GM21619 (cell line): ENCODE results near the gene IMPG2.

Experiments
- ATAC-seq: cut with Tn5 transposase; IDR thresholded peaks from one replicate; pipeline ENCODE4 v1.9.1; 2021; ENCODE audit not compliant: unreplicated experiment

Gene IMPG2

GRCh38 chr3:101243285-101244211 is 76.8 kb downstream of the IMPG2 start:
- ATAC-seq, result no peak

DNA sequence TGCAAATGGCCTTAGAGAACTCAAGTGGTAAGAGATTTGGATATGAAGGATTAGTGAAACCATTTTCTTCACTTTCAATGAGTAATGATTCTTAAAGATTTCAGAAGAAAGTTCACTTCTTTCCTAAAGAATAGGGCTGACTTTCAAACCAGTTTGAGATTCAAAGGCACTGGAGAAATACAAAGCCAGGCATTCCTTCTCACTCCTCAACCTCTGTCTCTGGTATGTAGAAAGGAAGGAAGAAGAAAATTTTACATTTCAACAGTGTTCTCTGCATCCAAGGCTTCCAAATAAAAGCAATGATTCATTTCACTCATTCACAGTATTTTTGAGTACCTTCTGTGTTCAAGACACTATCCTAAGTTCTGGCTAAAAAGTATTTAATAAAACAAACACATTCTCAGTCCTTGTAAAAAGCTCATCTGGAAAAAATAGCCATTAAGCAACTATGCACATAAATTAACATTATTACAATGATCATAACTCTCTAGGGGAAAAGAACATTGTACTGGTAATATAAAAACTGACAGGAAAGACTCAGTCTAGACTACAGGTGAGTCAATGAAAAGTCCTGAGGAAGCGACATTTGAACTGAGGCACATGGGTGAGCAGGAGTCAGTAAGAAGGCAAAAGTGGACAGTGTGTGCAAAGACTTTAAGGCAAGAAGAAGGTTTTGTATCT is 79.5 kb downstream of the IMPG2 start:
- ATAC-seq, result no peak

- no peak for ATAC-seq
These were observed 85.3 kb downstream of the IMPG2 start for GRCh38 chr3:101235048-101235447.

GRCh38 chr3:101230618-101231017 is 89.8 kb downstream of the IMPG2 start:
- no peak for ATAC-seq

- no peak for ATAC-seq
These were observed 90.7 kb downstream of the IMPG2 start for GRCh38 chr3:101229681-101230080.

- ATAC-seq, result no peak
These were observed 91.9 kb downstream of the IMPG2 start for GRCh38 chr3:101228441-101228840.

DNA sequence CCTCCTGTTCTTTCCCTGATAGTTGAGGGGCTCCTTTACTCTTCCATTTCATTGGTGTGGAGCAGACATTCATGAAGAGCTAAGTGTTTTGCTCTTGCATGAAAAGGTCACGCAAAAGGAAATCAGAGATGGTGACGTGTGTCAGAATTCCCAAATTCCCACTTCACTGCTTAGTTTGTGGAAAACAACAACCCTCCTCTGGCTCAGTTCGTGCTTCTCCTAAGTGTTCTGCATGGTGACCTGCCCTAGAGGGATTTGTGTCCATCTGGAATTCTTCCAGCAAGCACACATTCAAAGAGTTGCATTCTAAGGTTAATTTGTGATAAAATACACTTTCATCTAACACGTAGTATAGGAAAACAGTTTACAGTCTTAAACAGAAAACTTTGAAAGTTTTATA is 95.6 kb downstream of the IMPG2 start:
- ATAC-seq, result no peak

DNA sequence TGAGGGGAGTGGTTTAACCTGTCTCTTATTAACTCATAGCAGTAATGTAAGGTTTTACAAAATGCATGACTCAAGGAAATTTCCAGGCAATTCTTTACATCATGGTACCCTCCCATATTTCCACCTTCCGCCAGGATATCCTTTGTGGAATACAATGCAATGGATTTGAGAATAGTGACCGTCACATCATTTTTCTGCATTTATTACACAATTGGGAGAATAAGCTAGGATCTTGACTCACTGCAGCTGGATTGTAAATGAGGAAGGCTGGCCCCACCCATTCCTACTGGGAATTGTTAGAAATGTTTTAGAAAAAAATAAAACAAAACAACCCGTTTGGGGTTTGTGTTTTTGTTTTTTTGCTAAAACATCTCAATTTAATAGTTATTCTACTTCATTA is 97.4 kb downstream of the IMPG2 start:
- no peak for ATAC-seq

GRCh38 chr3:101219842-101220560 is 100.4 kb downstream of the IMPG2 start:
- no peak for ATAC-seq

- no peak for ATAC-seq
These were observed 102.7 kb downstream of the IMPG2 start for GRCh38 chr3:101217472-101218245.

DNA sequence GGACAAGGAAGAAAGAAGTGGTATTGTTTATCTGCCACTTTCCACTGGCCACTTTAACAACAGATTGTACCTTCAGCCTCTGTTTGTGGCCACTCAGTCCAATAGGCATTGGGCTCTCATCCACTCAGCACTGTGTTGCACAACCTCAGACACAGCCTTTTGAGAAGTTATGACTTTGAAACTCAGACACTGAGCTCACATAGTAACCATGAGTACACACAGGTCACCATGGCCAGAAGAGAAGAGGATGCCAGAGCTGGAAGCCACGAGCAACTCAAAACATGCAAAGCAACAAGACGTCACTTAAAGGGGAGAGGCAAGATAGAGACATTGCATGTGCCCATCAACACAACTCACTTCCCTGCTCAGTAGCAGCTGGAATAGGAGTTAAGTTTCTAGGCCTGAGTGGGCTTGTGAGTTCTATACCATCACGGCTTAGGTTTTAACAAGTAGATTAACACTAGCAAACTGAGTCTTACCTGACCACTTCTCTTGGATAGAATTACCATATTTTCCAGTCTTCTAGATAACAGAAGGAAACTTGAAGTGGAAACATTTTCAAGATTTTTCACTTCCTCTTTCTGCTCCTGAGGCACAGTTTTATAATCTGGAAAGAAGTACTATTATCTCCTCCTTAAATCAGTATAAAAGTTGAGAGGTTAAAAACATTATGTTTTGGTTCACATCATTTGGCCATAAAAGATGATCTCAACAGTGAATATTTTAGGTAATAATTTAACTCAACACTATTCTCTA is 103.5 kb downstream of the IMPG2 start:
- no peak for ATAC-seq

GRCh38 chr3:101212730-101213129 is 107.6 kb downstream of the IMPG2 start:
- no peak for ATAC-seq

DNA sequence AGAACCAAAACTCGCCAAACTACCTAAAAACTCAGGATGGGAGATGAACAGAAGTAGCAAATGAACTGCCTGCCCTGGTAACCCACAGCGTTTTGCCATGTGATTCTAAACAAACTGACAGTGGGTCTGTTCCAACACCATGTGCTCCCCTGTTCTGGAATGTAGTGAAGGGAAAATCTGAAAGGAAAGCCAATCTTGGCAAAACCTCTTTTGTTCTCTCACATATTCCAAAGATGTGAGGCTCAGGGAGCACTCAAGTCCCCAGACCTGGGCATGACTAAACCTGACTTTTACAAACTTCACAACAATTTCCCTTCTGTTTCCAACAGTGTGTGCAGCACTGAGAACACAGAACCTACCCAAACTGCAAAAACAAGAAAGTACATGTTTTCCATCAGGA is 116.1 kb downstream of the IMPG2 start:
- no peak for ATAC-seq

DNA sequence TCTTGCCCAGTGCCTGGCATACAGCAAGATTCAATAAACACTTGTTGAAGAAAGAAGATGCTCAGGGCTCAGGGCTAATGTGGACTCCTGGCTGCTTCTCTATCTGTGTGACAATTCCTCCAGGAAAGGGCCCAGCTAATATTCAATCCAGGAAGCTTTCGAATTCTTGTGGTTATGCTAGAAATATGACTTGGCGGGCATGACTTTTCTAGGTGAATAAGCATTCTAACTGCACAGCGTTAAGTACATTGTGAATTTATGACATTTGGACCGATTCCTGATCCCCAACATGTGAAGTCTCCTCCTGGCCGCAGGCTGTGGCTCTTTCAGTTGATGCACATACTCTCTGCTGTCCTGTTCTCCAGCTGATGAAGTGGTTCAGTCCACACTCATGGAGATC is 117.0 kb downstream of the IMPG2 start:
- ATAC-seq, result no peak

- ATAC-seq, result no peak
These were observed 117.7 kb downstream of the IMPG2 start for GRCh38 chr3:101202640-101203039.

GRCh38 chr3:101200461-101200860 is 119.9 kb downstream of the IMPG2 start:
- ATAC-seq, result no peak

GRCh38 chr3:101195951-101196713 is 124.2 kb downstream of the IMPG2 start:
- ATAC-seq, result no peak

DNA sequence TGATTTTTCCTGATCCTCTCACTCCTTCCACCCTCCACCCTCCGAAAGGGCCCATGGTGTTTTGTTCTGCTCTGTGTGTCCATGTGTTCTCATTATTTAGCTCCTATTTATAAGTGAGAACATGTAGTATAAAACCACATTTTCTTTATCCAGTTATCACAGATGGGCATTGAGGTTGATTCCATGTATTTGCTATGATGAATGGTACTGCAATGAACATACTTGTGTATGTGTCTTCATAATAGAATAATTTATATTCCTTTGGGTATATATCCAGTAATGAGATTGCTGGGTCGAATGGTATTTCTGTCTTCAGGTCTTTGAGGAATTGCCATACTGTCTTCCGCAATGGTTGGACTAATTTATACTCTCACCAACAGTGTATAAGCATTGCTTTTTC is 126.0 kb downstream of the IMPG2 start:
- no peak for ATAC-seq

DNA sequence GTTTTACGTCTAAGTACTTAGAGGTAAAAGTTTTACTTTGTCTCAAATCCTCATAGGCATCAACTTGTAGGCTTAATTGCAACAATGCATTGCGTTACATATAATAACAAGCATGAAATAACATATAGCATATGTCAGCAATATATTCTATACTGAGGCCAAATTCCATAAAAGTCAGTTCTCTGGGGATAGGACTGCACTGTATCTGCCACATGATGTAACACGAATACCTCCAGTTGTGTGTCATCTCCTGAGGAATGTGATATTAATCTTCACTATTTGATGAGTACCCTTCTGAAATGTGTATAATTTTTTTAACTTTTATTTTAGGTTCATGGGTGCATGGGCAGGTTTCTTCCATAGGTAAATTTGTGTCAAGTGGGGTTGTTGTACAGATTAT is 126.4 kb downstream of the IMPG2 start:
- ATAC-seq, result no peak
